ENCODE results near the gene PLAGL1. TPM values are rescaled to one million over a fixed set of nuclear protein-coding genes. Genes with fewer than 3 reads are reported as not detected.

PLAGL1 gene
- total RNA-seq, 4 donors from 2014 or later = 11.8 to 17.9 (median 16.0) TPM

DNA sequence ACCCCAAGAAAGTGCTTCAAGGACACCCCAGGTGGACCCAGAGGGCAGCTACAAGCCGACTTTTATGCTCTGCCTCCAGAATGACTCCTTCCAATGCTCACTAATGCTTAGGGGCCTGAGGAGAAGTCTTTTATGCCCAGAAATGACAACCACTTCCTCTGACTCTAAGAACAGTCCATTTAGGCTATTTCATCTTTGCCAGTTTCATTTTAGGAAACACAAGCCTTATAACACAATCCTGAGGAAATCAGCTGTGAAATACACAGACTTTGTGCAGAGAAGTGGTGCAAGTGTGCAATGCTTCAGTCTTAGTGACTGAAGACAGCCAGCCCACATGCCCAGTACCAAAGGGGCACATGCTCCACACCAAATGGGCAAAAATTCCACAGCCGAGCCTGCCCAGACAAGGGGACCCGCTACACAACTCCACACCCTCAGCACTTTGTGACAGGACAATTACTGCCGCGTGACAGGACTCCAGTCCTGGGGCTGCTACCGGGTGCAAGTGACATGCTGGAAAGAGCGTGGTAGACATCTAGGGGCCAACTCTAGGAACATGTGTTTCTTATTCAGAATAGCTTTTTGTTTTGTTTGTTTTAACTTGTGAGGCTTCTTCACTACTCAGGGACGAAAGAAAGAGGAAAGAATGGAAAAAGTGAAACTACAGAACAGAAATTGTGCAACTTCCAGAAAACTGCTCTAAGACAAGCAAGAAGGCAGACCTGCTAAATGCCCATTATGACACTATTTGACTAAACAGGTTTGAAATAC is 28.2 kb upstream of the PLAGL1 start:
- H3K27ac ChIP-seq (replicated peaks in 1 of 4) = peak overlapping the region in 3 of 4 donors; percentile 13 to 45 (median 39)
- no peaks in the 10 kb centered on the region for H3K27me3 ChIP-seq
- no peak for DNase-seq (ENCODE audit: extremely low spot score)
- H3K4me1 ChIP-seq = peaks cover 0 to 7% (median 0%) of the 10 kb centered on the region in 4 donors
- no peaks in the 10 kb centered on the region for H3K36me3 ChIP-seq
- WGBS = 26% methylated on average over 8 of the region's 8 CpGs
- intact Hi-C loops (cut with DNase I) = no loop called here
- peaks cover 0 to 5% (median 0%) of the 10 kb centered on the region in 4 donors for H3K9me3 ChIP-seq
- TF ChIP-seq, protein P1, sequence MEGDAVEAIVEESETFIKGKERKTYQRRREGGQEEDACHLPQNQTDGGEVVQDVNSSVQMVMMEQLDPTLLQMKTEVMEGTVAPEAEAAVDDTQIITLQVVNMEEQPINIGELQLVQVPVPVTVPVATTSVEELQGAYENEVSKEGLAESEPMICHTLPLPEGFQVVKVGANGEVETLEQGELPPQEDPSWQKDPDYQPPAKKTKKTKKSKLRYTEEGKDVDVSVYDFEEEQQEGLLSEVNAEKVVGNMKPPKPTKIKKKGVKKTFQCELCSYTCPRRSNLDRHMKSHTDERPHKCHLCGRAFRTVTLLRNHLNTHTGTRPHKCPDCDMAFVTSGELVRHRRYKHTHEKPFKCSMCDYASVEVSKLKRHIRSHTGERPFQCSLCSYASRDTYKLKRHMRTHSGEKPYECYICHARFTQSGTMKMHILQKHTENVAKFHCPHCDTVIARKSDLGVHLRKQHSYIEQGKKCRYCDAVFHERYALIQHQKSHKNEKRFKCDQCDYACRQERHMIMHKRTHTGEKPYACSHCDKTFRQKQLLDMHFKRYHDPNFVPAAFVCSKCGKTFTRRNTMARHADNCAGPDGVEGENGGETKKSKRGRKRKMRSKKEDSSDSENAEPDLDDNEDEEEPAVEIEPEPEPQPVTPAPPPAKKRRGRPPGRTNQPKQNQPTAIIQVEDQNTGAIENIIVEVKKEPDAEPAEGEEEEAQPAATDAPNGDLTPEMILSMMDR (IDR thresholded peaks at IDR 0.05) = no peak
- no peak for TF ChIP-seq EP300 (IDR thresholded peaks at IDR 0.05)
- no peak for TF ChIP-seq POLR2AphosphoS5 (IDR thresholded peaks at IDR 0.05)
- no peak for TF ChIP-seq POLR2A (IDR thresholded peaks at IDR 0.05; ENCODE audit: low read depth)
- peak overlapping the region; percentile 34 to 51 (median 40) for H3K4me3 ChIP-seq

DNA sequence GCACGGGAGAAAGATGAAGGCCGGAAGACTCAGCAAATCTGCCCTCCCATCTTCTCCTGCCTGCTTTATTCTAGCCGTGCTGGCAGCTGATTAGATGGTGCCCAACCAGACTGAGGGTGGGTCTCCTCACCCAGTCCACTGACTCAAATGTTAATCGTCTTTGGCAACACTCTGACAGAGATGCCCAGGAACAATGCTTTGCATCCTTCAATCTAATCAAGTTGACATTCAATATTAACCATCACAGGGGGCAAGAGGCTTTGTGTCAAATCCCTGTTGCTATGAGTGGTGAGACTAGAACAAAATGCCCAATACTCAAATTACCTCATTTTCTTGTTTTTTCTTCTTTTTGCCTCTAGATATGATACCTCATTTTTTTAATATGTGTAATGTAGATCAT is 27.4 kb upstream of the PLAGL1 start:
- TF ChIP-seq POLR2AphosphoS5 (IDR thresholded peaks at IDR 0.05) (no peak), EP300 (IDR thresholded peaks at IDR 0.05) (no peak), POLR2A (IDR thresholded peaks at IDR 0.05; ENCODE audit: low read depth) (no peak)
- TF ChIP-seq, protein P1 (IDR thresholded peaks at IDR 0.05) = no peak

DNA sequence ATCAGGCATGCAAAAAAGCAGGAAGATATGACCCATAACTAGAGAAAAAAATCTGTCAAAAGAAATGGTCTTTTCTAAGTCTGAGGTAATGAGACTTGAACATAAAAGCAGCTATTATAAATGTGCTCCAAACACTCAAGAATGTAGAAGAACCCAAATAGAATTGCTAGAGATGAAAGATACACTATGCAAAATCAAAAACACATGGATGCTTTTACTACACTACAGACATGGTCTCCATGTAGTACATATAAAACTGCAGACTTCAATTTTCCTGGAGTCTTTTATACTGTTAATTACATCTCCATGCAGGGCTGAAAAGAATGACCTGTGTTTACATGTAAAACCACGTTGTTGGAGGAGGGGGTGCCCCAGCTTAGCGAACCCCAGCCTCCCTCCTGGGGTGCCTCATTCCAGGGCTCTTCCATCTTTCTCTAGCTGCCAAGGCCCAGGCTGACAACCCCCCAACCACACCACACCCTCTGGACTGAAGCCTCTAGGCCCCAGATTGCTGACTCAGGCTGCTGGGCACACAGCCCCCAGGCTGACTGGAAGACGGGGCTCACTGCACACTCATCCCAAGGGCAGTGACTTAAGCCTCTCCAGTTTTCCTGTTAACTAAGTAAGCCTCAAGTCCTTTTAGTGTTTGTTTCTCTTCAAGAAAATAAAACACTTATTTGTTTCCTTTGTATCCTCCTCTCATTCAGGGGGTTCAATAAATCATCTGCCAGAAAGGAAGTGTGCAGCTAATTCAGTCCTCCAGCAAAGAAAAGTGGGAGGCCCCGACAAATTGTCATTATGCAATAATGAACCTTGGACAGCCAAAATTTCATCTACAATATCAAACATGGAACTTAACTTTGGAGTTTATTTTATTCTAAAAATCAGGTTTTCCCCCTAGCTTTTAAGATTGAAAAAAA is 26.0 kb upstream of the PLAGL1 start:
- intact Hi-C loops (cut with DNase I) = no loop called here
- no peak for TF ChIP-seq POLR2AphosphoS5 (IDR thresholded peaks at IDR 0.05)
- Histone ChIP-seq H3K27ac (replicated peaks in 1 of 4) (no peak overlapping the region), H3K4me1 (peaks cover 0 to 7% (median 0%) of the 10 kb centered on the region in 4 donors), H3K36me3 (no peaks in the 10 kb centered on the region), H3K27me3 (no peaks in the 10 kb centered on the region), H3K9me3 (peaks cover 0 to 5% (median 0%) of the 10 kb centered on the region in 4 donors), H3K4me3 (no peak overlapping the region)
- DNase-seq (ENCODE audit: extremely low spot score) = no peak
- WGBS = 37% methylated on average over 4 of the region's 4 CpGs

More for the DNA sequence above, 27.4 kb upstream of the PLAGL1 start:
- Histone ChIP-seq H3K4me1 (peaks cover 0 to 7% (median 0%) of the 10 kb centered on the region in 4 donors), H3K27me3 (no peaks in the 10 kb centered on the region), H3K36me3 (no peaks in the 10 kb centered on the region), H3K9me3 (peaks cover 0 to 5% (median 0%) of the 10 kb centered on the region in 4 donors), H3K27ac (replicated peaks in 1 of 4) (no peak overlapping the region), H3K4me3 (no peak overlapping the region)
- intact Hi-C loops (cut with DNase I) = no loop called here
- no peak for DNase-seq (ENCODE audit: extremely low spot score)
- 96% methylated on average over 4 of the region's 4 CpGs for WGBS

DNA sequence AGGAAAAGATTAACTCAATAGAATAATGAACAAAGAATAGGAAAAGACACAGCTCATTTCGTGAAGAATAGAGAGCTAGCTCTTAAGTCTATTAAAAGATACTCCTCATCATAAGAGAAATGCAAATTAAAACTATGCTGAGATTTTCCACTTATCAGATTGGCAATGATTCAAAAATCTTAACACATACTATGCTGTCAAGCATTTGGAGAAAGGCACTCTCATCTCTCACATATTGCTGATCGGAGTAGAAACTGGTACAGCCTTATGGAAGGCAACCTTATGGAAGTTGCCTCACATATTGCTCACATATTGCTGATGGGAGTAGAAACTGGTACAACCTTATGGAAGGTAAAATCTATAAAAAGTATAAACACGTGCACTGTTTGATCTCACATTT is 21.4 kb upstream of the PLAGL1 start:
- Histone ChIP-seq H3K4me1 (no peaks in the 10 kb centered on the region), H3K36me3 (no peaks in the 10 kb centered on the region), H3K4me3 (no peak overlapping the region), H3K27me3 (no peaks in the 10 kb centered on the region), H3K9me3 (peaks cover 0 to 5% (median 0%) of the 10 kb centered on the region in 4 donors), H3K27ac (replicated peaks in 1 of 4) (no peak overlapping the region)
- TF ChIP-seq POLR2AphosphoS5 (IDR thresholded peaks at IDR 0.05) (no peak), POLR2A (IDR thresholded peaks at IDR 0.05; ENCODE audit: low read depth) (no peak), EP300 (IDR thresholded peaks at IDR 0.05) (no peak)
- intact Hi-C loops (cut with DNase I) = no loop called here
- DNase-seq (ENCODE audit: extremely low spot score) = no peak
- WGBS = 79% methylated on average over 3 of the region's 3 CpGs

DNA sequence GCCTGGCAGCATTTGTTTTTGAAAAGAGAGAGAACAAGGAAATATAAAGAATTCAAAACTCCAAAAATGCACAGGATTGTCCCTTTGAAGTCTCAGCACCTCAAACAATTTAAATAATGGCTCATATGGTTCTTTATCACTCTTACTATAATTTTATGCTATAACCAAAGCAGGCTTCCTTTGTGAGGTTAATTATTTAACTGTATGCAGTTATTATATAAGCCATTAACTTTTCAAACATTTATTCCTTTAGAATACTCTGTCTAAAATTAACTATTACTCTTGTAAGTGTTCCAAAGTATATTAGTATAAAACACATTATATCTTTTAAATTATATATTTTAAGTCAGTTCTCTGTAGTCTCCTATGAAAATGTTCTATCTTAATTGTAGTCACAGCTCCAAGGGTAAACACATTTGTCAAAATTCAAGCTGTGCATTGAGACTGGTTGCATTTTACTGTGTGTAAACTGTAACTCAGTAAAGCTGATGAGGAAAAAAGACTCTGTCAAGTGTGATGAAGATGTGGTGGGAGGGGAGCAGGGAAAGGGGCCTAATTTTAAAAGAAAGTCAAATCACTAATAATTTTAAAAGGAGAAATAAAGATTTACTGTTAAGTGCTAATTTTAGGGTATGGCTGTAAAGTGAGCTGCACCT is 20.0 kb upstream of the PLAGL1 start:
- Histone ChIP-seq H3K4me3 (no peak overlapping the region), H3K27me3 (no peaks in the 10 kb centered on the region), H3K4me1 (no peaks in the 10 kb centered on the region), H3K27ac (replicated peaks in 1 of 4) (no peak overlapping the region), H3K9me3 (peaks cover 0 to 3% (median 0%) of the 10 kb centered on the region in 4 donors), H3K36me3 (no peaks in the 10 kb centered on the region)
- no peak for DNase-seq (ENCODE audit: extremely low spot score)
- no peak for TF ChIP-seq EP300 (IDR thresholded peaks at IDR 0.05)
- no peak for TF ChIP-seq POLR2A (IDR thresholded peaks at IDR 0.05; ENCODE audit: low read depth)
- no peak for TF ChIP-seq POLR2AphosphoS5 (IDR thresholded peaks at IDR 0.05)
- TF ChIP-seq, protein P1 (IDR thresholded peaks at IDR 0.05) = no peak
- intact Hi-C loops (cut with DNase I) = no loop called here

Measured in esophagus muscularis mucosa (tissue), 4 donors.